Panc1 (cell line): ENCODE data around the gene FOXO1. TPM values are rescaled to one million over a fixed set of nuclear protein-coding genes. Genes with fewer than 3 reads are reported as not detected.

Source experiments
- ATAC-seq: fragments of 200-7000 bp; cut with Tn5 transposase; 2 replicates; pipeline ENCODE4 v1.9.1; 2020; ENCODE audit warnings: mild to moderate bottlenecking, moderate library complexity
- BruUV-seq: library from RNA; stranded (reverse); fragments of 400-500 nt; replicated peaks from 2 replicates; lab custom pipeline; 2021; lab: Mats Ljungman, UMichigan
- CTCF ChIA-PET: fragments of 300-600 bp; sonication (Branson Sonifier 250); formaldehyde crosslinking; loops from one replicate; lab custom pipeline; 2022; ENCODE audit warnings: antibody characterized with exemption; lab: Charles Lee
- POLR2A ChIA-PET: fragments of 300-600 bp; sonication (Branson Sonifier 250); formaldehyde crosslinking; loops from one replicate; lab custom pipeline; 2022; ENCODE audit warnings: antibody characterized with exemption; lab: Charles Lee
- DNase-seq: peaks from one replicate; pipeline ENCODE4 v3.0.0-alpha.2; 2010; ENCODE audit warnings: low read depth, low spot score
- H3K27ac ChIP-seq: 2 replicates; pipeline ENCODE4 v1.5.1; 2011; ENCODE audit warnings: mild to moderate bottlenecking, low read length, inconsistent platforms
- H3K27me3 ChIP-seq: fragments of 200-500 bp; sonication (Bioruptor generic); 2 replicates; pipeline ENCODE4 v1.6.0; 2014; ENCODE audit warnings: low read length, inconsistent platforms; ENCODE audit not compliant: control insufficient read depth, insufficient read depth
- H3K36me3 ChIP-seq: fragments of 200-500 bp; sonication (Bioruptor generic); 2 replicates; pipeline ENCODE4 v1.5.1; 2014; ENCODE audit warnings: inconsistent platforms, mild to moderate bottlenecking, low read length, moderate library complexity; ENCODE audit not compliant: control insufficient read depth, insufficient read depth
- H3K4me1 ChIP-seq: 2 replicates; pipeline ENCODE4 v1.5.1; 2011; ENCODE audit warnings: inconsistent platforms, mild to moderate bottlenecking, low read length, moderate library complexity; ENCODE audit not compliant: control insufficient read depth, insufficient read depth
- H3K4me3 ChIP-seq, 2 experiments: 2 replicates each; pipeline ENCODE4 v1.5.1; 2011 to 2012; ENCODE audit warnings: low read depth in 2 of 2, low read length in 2 of 2, mild to moderate bottlenecking in 2 of 2, inconsistent platforms in 1 of 2, moderate library complexity in 1 of 2
- H3K9me3 ChIP-seq: fragments of 200-500 bp; sonication (Bioruptor generic); 2 replicates; pipeline ENCODE4 v1.5.1; 2014; ENCODE audit warnings: low read depth, mild to moderate bottlenecking, inconsistent platforms, low read length, moderate library complexity; ENCODE audit not compliant: control insufficient read depth, insufficient read depth
- POLR2AphosphoS5 ChIP-seq: IDR thresholded peaks from 2 replicates; pipeline ENCODE4 v1.6.1; 2012; ENCODE audit warnings: mild to moderate bottlenecking, low read depth, low read length, moderate library complexity
- SIN3A ChIP-seq: IDR thresholded peaks from 2 replicates; pipeline ENCODE4 v1.6.1; 2012; ENCODE audit warnings: low read depth, mild to moderate bottlenecking, low read length, moderate library complexity, borderline replicate concordance; ENCODE audit not compliant: insufficient read depth
- TCF7L2 ChIP-seq: IDR thresholded peaks from 2 replicates; pipeline ENCODE4 v1.6.1; 2011; ENCODE audit warnings: mild to moderate bottlenecking, low read depth, low read length, inconsistent platforms
- in situ Hi-C: cut with HindIII; loops from 2 replicates; pipeline ENCODE4 v1.10.0; 2016; ENCODE audit warnings: low sequenced_read_pairs, low pct_unique_long_range_greater_than_20kb
- intact Hi-C: fragments of 100-400 bp; cut with micrococcal nuclease; formaldehyde crosslinking; loops from one replicate; pipeline ENCODE4 v1.10.0; 2022; ENCODE audit not compliant: unreplicated experiment
- total RNA-seq: library from RNA; stranded (reverse); gene quantifications from one replicate; pipeline ENCODE4 v1.2.1, GENCODE V29; 2021; ENCODE audit not compliant: unreplicated experiment
- TF ChIP-seq, protein P1 (sequence below): fragments of 450-650 bp; IDR thresholded peaks from 2 replicates; pipeline ENCODE4 v1.5.1; 2017; ENCODE audit warnings: mild to moderate bottlenecking
- TF ChIP-seq, protein P2 (sequence below), 2 experiments: IDR thresholded peaks; 2 replicates each; pipeline ENCODE4 v1.6.1; 2011 to 2012; ENCODE audit warnings: low read depth in 2 of 2, control low read depth in 1 of 2, low read length in 1 of 2, mild to moderate bottlenecking in 1 of 2, moderate library complexity in 1 of 2; ENCODE audit not compliant: insufficient read depth in 1 of 2

The FOXO1 gene
- total RNA-seq, 1 experiment from 2014 or later: 2.1 TPM

DNA sequence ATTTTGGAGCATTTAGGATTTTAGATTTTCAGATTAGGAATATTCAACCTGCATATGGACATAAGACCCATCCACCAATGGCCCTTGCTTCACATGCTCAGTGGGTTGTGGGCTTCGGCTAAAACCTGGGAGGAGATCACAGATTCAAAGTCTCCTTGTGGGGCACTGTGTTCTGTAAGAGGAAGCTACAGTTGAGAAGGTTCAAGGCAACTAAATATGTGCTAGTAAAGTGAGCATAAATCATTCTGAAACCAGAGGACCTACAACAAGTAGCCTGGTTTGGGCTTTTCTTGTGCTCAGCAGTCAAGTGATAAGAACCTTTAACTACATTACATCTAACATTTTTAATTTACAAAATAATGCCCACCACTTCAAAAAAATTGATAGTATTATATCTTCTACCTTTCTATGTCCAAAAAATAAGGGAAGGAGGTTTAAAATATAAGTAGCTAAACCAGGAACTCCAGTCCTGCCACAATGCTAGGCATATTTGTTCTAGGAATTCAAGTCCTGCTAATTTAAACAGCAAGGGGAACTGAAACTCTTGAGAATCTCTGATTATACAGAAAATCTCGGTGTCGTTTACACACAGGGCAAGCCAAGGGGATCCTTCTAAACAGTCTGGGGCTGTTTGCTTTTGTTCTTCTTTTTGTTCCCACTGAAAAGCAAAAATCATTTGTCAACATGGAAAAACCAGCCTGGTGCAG lies 36.6 kb downstream of the FOXO1 start:
- TF ChIP-seq, protein P1, sequence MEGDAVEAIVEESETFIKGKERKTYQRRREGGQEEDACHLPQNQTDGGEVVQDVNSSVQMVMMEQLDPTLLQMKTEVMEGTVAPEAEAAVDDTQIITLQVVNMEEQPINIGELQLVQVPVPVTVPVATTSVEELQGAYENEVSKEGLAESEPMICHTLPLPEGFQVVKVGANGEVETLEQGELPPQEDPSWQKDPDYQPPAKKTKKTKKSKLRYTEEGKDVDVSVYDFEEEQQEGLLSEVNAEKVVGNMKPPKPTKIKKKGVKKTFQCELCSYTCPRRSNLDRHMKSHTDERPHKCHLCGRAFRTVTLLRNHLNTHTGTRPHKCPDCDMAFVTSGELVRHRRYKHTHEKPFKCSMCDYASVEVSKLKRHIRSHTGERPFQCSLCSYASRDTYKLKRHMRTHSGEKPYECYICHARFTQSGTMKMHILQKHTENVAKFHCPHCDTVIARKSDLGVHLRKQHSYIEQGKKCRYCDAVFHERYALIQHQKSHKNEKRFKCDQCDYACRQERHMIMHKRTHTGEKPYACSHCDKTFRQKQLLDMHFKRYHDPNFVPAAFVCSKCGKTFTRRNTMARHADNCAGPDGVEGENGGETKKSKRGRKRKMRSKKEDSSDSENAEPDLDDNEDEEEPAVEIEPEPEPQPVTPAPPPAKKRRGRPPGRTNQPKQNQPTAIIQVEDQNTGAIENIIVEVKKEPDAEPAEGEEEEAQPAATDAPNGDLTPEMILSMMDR: no peak
- no peak for TF ChIP-seq TCF7L2
- TF ChIP-seq SIN3A: no peak
- TF ChIP-seq, protein P2, sequence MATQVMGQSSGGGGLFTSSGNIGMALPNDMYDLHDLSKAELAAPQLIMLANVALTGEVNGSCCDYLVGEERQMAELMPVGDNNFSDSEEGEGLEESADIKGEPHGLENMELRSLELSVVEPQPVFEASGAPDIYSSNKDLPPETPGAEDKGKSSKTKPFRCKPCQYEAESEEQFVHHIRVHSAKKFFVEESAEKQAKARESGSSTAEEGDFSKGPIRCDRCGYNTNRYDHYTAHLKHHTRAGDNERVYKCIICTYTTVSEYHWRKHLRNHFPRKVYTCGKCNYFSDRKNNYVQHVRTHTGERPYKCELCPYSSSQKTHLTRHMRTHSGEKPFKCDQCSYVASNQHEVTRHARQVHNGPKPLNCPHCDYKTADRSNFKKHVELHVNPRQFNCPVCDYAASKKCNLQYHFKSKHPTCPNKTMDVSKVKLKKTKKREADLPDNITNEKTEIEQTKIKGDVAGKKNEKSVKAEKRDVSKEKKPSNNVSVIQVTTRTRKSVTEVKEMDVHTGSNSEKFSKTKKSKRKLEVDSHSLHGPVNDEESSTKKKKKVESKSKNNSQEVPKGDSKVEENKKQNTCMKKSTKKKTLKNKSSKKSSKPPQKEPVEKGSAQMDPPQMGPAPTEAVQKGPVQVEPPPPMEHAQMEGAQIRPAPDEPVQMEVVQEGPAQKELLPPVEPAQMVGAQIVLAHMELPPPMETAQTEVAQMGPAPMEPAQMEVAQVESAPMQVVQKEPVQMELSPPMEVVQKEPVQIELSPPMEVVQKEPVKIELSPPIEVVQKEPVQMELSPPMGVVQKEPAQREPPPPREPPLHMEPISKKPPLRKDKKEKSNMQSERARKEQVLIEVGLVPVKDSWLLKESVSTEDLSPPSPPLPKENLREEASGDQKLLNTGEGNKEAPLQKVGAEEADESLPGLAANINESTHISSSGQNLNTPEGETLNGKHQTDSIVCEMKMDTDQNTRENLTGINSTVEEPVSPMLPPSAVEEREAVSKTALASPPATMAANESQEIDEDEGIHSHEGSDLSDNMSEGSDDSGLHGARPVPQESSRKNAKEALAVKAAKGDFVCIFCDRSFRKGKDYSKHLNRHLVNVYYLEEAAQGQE (IDR thresholded peaks at IDR 0.05; ENCODE audit: insufficient read depth in 1 of 2, low read depth in 2 of 2, low read length in 1 of 2): no peak
- TF ChIP-seq POLR2AphosphoS5: no peak
- POLR2A ChIA-PET: no interaction called here
- H3K36me3 ChIP-seq: no peaks in the 10 kb centered on the region
- intact Hi-C loops: no loop called here
- no peak overlapping the region for H3K27ac ChIP-seq
- H3K27me3 ChIP-seq: no peaks in the 10 kb centered on the region
- ATAC-seq: no peak
- in situ Hi-C loops: no loop called here
- H3K9me3 ChIP-seq: no peaks in the 10 kb centered on the region
- no peaks in the 10 kb centered on the region for H3K4me1 ChIP-seq
- no peak for DNase-seq
- BruUV-seq: no TSS peak
- CTCF ChIA-PET: no interaction called here
- no peak overlapping the region for H3K4me3 ChIP-seq

DNA sequence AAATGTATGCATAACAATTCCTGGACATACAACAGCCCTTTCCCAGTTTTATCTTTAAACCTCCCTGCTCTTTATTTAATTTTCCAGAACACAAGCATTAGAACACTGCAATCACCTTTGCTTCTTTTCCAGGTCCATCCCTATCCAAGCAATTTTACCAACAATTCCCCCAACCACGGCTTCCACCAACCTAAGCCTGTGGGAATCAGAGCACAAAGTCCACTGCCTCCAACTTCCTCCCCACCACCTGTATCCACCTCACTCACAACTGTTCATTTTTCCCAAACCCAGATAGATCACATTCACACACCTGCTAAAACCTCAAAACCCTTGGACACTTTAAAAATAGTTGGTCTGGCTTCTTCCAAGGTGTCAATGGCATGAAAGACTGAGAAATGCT lies 39.5 kb downstream of the FOXO1 start:
- DNase-seq (no peak), ATAC-seq (no peak)
- no peaks in the 10 kb centered on the region for H3K36me3 ChIP-seq
- H3K27ac ChIP-seq: no peak overlapping the region
- in situ Hi-C loops (no loop called here), intact Hi-C loops (no loop called here)
- H3K4me1 ChIP-seq: no peaks in the 10 kb centered on the region
- H3K27me3 ChIP-seq: no peaks in the 10 kb centered on the region
- H3K4me3 ChIP-seq: no peak overlapping the region
- POLR2A ChIA-PET: no interaction called here
- BruUV-seq: no TSS peak
- no peak for TF ChIP-seq POLR2AphosphoS5
- TF ChIP-seq, protein P1: no peak
- TF ChIP-seq SIN3A: no peak
- TF ChIP-seq, protein P2 (IDR thresholded peaks at IDR 0.05; ENCODE audit: insufficient read depth in 1 of 2, low read depth in 2 of 2, low read length in 1 of 2): no peak
- TF ChIP-seq TCF7L2: no peak
- CTCF ChIA-PET: no interaction called here
- H3K9me3 ChIP-seq: no peaks in the 10 kb centered on the region
